ENCODE data around the gene DHX36. TPM values are rescaled to one million over a fixed set of nuclear protein-coding genes. Genes with fewer than 3 reads are reported as not detected.

Gene DHX36
- total RNA-seq, 1 donor from 2014 or later = 52.3 TPM

DNA sequence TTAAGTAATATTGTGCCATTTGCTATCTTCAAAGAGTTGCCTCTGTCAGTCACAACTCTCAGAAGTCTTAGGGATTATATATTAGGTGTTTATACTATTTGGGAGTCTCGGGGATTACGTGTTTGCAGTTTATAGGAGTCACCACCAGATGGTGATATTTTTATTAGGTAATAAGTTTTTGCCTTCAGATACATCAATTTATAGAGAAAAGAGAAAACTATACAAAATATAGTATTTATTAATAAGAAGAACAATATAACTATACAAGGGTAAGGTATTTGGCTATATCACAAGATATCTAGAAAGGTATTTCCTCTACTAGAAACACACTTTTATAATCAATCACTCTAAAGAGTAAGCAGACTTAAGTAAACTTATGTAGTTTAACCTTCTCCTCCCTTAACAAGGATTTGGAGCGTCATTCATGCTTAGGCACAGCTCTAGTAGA is 10.7 kb upstream of the DHX36 start:
- TF ChIP-seq, protein P1, sequence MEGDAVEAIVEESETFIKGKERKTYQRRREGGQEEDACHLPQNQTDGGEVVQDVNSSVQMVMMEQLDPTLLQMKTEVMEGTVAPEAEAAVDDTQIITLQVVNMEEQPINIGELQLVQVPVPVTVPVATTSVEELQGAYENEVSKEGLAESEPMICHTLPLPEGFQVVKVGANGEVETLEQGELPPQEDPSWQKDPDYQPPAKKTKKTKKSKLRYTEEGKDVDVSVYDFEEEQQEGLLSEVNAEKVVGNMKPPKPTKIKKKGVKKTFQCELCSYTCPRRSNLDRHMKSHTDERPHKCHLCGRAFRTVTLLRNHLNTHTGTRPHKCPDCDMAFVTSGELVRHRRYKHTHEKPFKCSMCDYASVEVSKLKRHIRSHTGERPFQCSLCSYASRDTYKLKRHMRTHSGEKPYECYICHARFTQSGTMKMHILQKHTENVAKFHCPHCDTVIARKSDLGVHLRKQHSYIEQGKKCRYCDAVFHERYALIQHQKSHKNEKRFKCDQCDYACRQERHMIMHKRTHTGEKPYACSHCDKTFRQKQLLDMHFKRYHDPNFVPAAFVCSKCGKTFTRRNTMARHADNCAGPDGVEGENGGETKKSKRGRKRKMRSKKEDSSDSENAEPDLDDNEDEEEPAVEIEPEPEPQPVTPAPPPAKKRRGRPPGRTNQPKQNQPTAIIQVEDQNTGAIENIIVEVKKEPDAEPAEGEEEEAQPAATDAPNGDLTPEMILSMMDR (IDR thresholded peaks at IDR 0.05) = peak in 1 of 3 experiments; percentile 30
- TF ChIP-seq POLR2AphosphoS5 (IDR thresholded peaks at IDR 0.05; ENCODE audit: insufficient read depth in 1 of 2, low read depth in 1 of 2) (no peak), POLR2A (IDR thresholded peaks at IDR 0.05) (no peak)
- no peak for DNase-seq (ENCODE audit: extremely low spot score in 2 of 2)
- Histone ChIP-seq H3K4me1 (no peaks in the 10 kb centered on the region), H3K36me3 (no peaks in the 10 kb centered on the region), H3K9me3 (no peaks in the 10 kb centered on the region), H3K27ac (no peak overlapping the region), H3K4me3 (no peak overlapping the region), H3K27me3 (no peaks in the 10 kb centered on the region)
- intact Hi-C loops (cut with DNase I) = loop anchor here (10.0 kb wide), 1 partner anchor 990 kb away; no protein-coding TSS in a partner anchor

- Histone ChIP-seq H3K27me3 (no peaks in the 10 kb centered on the region), H3K27ac (no peak overlapping the region), H3K4me1 (peaks cover 12% of the 10 kb centered on the region), H3K36me3 (no peaks in the 10 kb centered on the region), H3K4me3 (no peak overlapping the region), H3K9me3 (no peaks in the 10 kb centered on the region)
- intact Hi-C loops (cut with DNase I) = no loop called here
- no peak for DNase-seq (ENCODE audit: extremely low spot score in 2 of 2)
- TF ChIP-seq POLR2A (IDR thresholded peaks at IDR 0.05) (no peak), POLR2AphosphoS5 (IDR thresholded peaks at IDR 0.05; ENCODE audit: insufficient read depth in 1 of 2, low read depth in 1 of 2) (no peak)
- TF ChIP-seq, protein P1 (IDR thresholded peaks at IDR 0.05) = no peak
Measured at GRCh38 chr3:154327871-154328270, 3.6 kb upstream of the DHX36 start.

- H3K27me3 ChIP-seq = no peaks in the 10 kb centered on the region
- no peaks in the 10 kb centered on the region for H3K9me3 ChIP-seq
- peaks cover 42% of the 10 kb centered on the region for H3K4me1 ChIP-seq
- peak overlapping the region; percentile 87 for H3K27ac ChIP-seq
- TF ChIP-seq POLR2AphosphoS5 (IDR thresholded peaks at IDR 0.05; ENCODE audit: insufficient read depth in 1 of 2, low read depth in 1 of 2) (no peak), POLR2A (IDR thresholded peaks at IDR 0.05) (no peak)
- TF ChIP-seq, protein P1 (IDR thresholded peaks at IDR 0.05) = no peak
- intact Hi-C loops (cut with DNase I) = no loop called here
- no peaks in the 10 kb centered on the region for H3K36me3 ChIP-seq
- no peak for DNase-seq (ENCODE audit: extremely low spot score in 2 of 2)
- peak overlapping the region; percentile 73 to 80 for H3K4me3 ChIP-seq
Measured at GRCh38 chr3:154324919-154325318, 632 bp upstream of the DHX36 start.

DNA sequence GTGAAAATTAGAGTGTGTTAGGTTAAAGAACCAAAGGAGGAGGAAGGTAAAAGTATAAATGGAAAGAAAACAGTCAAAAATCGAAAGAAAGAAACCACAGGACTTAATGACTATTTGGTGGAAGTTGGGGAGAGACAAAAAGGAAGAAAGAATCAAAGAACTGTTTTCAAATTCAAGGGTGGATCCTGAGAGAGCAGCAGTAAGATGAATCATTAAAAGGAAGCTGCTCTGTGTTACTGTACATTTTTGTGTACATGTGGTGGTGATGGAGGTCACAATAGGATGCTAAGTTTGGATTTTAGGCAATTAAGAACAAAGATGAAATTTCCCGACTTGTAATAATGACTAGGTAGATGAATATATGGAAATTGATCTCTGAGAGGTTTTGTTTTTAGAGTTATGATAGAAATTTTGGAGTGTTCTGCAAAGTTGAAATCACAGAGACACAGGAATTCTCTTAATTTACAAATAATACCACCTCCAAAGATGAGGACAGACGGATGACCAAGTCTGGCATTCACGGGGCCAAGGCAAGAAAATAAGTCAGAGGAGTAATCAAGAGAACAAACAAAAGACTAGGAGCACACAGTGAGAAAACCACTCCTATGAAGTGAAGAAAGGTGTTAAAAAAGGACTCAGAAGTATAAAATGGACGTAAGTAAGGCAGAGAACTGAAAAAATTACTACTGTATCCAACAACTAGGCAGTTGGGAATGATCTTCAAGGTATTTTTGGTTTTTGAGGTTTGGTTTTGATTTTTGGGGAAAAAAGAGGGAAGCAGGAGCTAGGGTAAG is 7.1 kb downstream of the DHX36 start:
- Histone ChIP-seq H3K4me1 (peaks cover 57% of the 10 kb centered on the region), H3K27ac (no peak overlapping the region), H3K36me3 (peaks cover 0 to 19% of the 10 kb centered on the region in 2 donors), H3K27me3 (no peaks in the 10 kb centered on the region), H3K4me3 (no peak overlapping the region), H3K9me3 (no peaks in the 10 kb centered on the region)
- TF ChIP-seq POLR2A (IDR thresholded peaks at IDR 0.05) (no peak), POLR2AphosphoS5 (IDR thresholded peaks at IDR 0.05; ENCODE audit: insufficient read depth in 1 of 2, low read depth in 1 of 2) (no peak)
- TF ChIP-seq, protein P1 (IDR thresholded peaks at IDR 0.05) = no peak
- no peak for DNase-seq (ENCODE audit: extremely low spot score in 2 of 2)
- intact Hi-C loops (cut with DNase I) = no loop called here

DNA sequence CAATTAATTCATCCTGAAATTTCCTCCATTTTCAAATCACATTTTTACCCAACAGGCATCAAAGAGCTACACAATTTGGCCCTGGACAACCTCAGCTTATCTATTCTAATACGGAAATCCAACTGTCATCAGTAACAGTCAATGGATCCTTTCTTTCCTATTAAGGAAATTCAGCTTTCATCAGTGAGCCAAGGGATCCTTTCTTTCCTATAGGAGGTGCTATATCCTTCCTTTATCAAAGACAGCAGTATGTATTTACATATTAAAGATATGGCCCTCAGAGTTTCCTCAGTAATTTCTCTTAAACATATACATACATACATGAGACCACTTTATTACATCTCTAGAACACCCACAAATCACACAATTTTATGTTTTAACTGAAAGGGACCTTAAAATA is 10.1 kb downstream of the DHX36 start:
- Histone ChIP-seq H3K27ac (no peak overlapping the region), H3K4me3 (no peak overlapping the region), H3K9me3 (no peaks in the 10 kb centered on the region), H3K27me3 (no peaks in the 10 kb centered on the region), H3K4me1 (peaks cover 26% of the 10 kb centered on the region), H3K36me3 (peaks cover 0 to 19% of the 10 kb centered on the region in 2 donors)
- no peak for DNase-seq (ENCODE audit: extremely low spot score in 2 of 2)
- TF ChIP-seq, protein P1 (IDR thresholded peaks at IDR 0.05) = no peak
- no peak for TF ChIP-seq POLR2AphosphoS5 (IDR thresholded peaks at IDR 0.05; ENCODE audit: insufficient read depth in 1 of 2, low read depth in 1 of 2)
- no peak for TF ChIP-seq POLR2A (IDR thresholded peaks at IDR 0.05)
- intact Hi-C loops (cut with DNase I) = no loop called here

All from vagina (tissue), 2 donors.